Measurements from ENCODE around the gene FLOT2.
A peak's percentile ranks its signal among the peaks of the same experiment; 100 is the strongest.
"Not testable (repeated sequence)": the region's sequence is repeated elsewhere in the genome, so short reads cannot be mapped to it uniquely, and the experiment has no call there.

The FLOT2 gene, protein sequence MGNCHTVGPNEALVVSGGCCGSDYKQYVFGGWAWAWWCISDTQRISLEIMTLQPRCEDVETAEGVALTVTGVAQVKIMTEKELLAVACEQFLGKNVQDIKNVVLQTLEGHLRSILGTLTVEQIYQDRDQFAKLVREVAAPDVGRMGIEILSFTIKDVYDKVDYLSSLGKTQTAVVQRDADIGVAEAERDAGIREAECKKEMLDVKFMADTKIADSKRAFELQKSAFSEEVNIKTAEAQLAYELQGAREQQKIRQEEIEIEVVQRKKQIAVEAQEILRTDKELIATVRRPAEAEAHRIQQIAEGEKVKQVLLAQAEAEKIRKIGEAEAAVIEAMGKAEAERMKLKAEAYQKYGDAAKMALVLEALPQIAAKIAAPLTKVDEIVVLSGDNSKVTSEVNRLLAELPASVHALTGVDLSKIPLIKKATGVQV

DNA sequence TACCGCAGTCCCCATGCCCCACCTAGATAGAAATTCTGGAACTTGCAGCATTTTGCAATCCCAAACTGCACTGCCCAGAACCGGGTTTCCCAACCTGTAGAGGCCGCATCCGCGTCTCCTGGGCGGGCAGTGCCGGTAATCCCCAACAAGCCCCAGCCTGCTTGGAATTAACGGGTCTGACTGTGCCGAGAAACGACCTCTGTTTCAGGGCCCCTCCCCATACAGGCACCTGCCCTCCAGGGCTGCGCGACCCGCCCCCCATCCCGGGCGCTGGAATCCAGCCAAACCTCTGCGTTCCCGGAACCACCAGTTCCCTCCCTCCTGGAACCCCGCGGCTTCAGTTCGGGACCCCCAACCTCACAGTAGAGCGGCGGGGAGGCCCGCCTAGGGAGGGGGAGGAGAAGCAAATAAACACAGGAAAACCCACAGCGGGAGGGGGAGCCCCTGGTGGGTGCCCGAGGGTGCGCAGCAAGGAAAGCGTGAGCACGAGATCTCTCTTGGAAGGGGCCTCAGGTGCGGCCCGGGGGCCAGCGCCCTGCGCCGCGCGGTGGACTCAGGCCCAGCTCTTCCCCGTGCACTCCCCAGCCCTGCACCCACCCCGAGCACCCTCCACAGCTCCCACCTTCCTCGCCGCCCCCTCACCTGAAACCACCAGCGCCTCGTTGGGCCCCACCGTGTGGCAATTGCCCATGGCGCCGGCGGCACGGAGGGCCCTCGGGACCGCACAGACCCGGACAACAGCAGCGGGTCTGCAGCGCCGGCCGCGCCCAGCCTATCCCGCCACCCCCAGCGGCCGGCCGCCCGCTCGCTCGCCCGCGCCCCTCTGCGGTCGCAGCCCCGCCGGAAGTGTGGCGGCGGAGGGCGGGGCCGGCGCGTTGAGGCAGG, at the start of gene FLOT2:
Gene FLOT2 (minus strand): TSS at position 850 of the 885 bp plus-strand sequence. CDS start 159 bp downstream, at position 691.
- peak; percentile 38 for DNase-seq (ENCODE audit: low read depth)

- DNase-seq (ENCODE audit: low read depth) = no peak
These were observed 48.7 kb upstream of the FLOT2 start for GRCh38 chr17:28946239-28946638.

DNA sequence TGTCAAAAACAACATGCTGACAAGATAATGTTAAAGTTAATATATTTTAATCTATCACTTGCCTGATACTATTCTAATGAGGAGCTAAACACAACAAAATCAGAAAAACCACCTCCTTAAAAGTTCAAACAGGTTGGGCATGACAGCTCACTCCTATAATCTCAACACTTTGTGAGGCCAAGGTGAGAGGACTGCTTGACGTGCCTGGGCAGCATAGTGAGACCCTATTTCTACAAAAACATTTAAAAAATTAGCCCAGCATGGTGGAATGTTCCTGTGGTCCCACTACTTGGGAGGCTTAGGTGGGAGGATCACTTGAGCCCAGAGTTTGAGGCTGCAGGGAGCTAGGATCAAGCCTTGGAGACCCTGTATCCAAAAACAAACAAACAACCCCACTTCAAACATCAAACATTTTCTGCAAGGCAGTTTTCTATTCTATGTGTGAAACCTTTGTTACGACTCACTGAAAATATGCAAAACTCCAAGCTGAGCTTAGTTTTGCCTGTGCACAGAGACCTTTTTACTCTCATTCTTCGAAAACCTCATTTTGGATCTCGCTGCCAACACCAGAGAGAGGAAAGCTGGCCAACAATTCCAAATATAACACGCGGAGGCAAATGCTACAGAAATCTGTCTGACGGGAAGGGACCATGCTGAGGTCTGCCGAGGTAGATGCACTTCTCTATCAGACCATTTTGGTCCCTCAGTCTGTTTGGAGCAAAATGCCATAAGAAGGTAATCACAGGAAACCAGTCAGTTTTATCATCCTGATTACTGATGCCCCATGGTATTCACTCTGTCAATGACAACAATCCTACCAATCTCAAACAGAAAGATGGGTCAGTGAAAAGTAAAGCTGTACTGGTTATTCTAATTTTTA, 47.6 kb upstream of the FLOT2 start:
- DNase-seq (ENCODE audit: low read depth) = no peak

- no peak for DNase-seq (ENCODE audit: low read depth)
These were observed 46.8 kb upstream of the FLOT2 start for GRCh38 chr17:28944343-28944742.

DNA sequence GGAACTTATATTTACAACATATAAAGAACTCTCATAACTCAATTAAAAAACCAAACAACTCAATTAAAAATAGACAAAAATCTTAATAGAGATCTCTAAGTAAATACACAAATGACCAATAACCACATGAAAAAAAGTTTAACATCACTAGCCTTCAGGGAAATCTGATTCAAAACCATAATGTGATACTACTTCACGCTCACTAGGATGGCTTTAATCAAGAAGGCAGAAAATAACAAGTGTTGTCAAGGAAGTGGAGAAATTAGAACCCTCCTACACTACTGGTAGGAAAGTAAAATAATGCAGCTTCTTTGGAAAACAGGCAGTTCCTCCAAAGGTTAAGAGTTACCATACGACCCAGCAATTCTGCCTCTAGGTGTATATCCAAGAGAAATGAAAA, 45.4 kb upstream of the FLOT2 start:
- DNase-seq (ENCODE audit: low read depth) = no peak

DNA sequence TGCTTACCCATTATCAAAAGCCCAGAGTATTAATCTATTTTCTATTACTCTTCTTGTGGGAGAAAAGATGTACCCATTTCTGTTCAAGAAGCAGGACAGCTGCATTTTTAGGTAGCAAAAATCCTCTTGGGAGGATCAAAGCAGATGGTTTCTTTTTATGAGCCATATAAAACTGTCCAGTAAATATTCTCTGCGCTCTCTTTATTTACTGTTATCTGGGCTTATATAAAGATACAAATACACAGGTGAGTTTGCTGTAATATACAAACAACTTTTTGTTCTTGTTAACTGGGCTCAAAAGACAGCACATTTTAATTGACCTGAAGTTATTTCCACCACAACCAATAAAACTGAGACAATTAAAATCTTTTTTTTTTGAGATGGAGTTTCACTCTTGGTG, 43.7 kb upstream of the FLOT2 start:
- no peak for DNase-seq (ENCODE audit: low read depth)

- no peak for DNase-seq (ENCODE audit: low read depth)
These were observed 43.1 kb upstream of the FLOT2 start for GRCh38 chr17:28940675-28941074.

DNA sequence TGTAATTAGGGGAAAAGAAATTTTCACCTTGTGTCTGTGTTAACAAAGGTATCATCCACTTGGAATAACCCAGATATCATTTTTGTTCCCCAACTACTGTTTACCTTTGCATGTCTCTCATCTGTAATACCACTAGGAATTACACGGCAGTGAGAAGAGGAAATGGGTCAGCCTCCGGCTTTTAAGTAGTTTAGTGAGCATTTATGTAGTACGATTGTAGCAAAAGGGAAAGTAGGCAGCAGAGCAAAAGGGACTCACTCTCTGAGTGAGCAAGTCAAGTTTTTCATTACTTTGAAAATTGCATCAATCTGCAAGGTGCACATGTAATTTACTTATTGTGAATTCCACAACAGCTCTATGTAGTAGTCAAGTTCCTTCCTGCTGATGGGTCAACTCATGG, 42.6 kb upstream of the FLOT2 start:
- no peak for DNase-seq (ENCODE audit: low read depth)

GRCh38 chr17:28938552-28938951, 41.0 kb upstream of the FLOT2 start:
- DNase-seq (ENCODE audit: low read depth) = no peak

DNA sequence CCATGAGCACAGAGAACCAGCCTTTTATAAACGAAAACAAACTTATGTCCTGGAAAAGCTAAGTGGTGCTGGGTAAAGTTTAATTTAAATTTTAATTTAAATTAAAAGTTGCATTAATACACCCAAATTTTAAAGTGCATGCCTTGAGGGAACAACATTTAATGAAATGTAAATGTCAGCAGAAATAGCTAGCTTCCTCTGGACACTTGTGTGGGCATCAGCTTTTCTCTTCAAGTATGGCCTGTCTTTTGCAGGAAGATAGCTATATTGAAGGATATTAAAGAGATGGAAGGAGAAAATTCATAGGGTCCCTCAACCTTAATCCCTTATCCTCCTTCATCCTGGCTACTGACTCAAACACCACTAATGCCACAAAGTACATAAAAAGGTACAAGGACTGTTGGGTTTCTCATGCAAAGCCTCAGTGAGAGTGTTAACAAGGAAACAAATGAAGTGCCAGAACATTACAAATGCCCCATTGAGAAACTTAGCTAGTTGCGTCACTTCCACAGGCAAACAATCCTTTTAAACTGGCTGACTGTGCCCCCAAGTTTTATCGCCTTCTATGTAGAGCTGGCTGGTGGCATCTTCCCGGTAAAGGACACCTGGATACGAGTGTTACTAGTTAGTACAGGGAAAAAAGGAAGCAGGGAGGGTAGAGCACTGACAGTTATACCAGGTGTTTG, 39.7 kb upstream of the FLOT2 start:
- DNase-seq (ENCODE audit: low read depth) = no peak

GRCh38 chr17:28935744-28936460, 38.4 kb upstream of the FLOT2 start:
- no peak for DNase-seq (ENCODE audit: low read depth)

- not testable (repeated sequence) for DNase-seq (ENCODE audit: low read depth)
These were observed 37.0 kb upstream of the FLOT2 start for GRCh38 chr17:28934508-28934907.

GRCh38 chr17:28929787-28930186, 32.3 kb upstream of the FLOT2 start:
- no peak for DNase-seq (ENCODE audit: low read depth)

GRCh38 chr17:28928061-28928460, 30.5 kb upstream of the FLOT2 start:
- no peak for DNase-seq (ENCODE audit: low read depth)

DNA sequence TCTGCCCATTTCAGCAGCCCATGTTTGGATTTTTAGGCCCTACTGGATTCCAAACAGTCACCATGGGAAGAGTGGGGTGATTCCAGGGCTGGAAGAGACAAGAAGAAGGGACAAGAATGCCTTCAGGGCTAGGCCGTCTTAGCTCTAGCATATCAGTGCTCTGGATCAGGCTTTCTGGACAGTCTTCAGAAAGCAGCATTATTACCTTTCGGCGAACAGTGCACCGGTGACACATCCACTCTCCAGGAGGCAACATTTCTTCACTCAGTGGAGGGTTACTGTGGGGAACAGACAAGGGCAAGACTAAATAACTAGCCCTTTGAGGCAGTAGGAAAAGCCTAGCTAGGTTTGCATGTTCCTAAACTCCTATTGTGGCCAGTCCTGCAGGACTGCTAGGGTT, 29.3 kb upstream of the FLOT2 start:
- DNase-seq (ENCODE audit: low read depth) = no peak

GRCh38 chr17:28926366-28926765, 28.8 kb upstream of the FLOT2 start:
- DNase-seq (ENCODE audit: low read depth) = no peak

DNA sequence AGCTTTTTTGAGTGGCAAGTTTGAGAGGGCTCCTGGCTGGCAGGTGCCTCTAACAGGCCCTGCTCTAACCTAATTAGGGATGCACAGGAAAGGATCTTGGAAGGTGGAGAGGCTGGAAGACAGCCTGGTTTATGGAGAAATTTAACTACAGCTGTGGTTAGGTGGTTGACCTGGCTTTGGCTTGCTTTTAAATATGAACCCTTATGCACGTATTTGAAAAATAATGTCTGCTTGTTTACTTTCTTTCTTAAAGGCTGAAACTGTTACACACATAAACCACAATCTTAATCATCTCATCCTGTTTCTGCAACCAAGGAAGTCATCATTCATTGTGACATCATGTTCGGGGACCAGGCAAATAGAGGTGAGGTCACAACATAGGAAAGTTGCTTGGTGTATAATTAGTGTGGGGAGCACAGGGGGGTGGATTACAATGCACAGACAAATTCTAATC, 28.4 kb upstream of the FLOT2 start:
- DNase-seq (ENCODE audit: low read depth) = peak; percentile 39

DNA sequence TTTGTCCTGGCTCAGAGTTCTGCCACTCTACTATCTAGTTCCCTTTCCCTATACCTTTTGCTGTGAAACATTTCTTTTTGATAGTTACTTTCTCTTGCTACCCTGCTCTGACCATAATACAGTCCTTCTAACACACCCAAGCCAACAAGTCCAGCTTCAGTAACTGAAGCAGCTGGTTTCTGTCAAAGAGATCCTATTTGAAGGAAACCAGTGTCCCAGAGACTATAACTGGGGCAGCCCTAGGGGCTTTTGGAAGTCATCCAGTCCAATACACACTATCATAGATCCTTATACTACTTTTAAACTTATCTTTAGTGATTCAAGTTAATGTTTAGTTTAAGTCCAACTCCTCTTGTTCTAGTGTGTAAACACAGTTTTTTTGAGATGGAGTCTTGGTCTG, 22.7 kb upstream of the FLOT2 start:
- DNase-seq (ENCODE audit: low read depth) = no peak

DNA sequence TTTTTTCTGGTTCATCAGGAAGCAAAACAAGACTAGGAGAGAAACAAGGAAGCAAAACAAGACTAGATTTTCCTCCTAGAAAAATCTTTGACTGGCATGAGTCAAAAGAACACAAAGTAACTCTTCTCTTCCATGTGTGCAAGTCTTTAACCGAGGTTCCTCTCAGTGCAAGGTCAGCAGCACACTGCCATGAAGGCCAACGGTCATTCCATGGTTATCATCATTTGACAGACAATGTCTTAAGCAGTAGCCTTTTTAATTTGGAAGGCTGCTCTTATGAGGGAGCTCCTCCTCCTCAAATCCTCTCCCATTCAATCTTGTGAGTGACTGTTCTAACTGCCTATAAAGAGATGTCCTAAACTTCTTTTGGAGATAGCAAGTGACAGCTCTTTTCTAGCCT, 20.8 kb upstream of the FLOT2 start:
- no peak for DNase-seq (ENCODE audit: low read depth)

DNA sequence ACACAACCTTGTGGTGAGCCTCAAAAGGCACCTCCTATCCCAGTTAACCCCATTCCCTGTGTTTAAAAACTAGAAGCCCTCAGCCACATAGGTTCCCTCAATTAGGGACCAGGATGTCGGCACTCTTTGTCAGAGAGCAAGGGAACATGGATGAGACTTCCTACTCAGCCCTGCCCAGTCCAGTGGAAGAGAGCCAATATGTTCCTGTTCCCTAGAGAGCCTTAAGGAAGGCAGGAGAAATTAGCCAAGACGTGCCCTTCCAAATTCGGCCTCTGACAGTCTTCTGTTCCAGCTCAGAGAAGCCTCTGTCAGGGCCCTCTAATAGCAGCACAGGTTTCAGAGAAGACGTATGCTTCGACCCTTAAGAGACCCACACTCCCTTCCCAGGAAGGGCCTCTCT, 19.9 kb upstream of the FLOT2 start:
- DNase-seq (ENCODE audit: low read depth) = no peak

DNA sequence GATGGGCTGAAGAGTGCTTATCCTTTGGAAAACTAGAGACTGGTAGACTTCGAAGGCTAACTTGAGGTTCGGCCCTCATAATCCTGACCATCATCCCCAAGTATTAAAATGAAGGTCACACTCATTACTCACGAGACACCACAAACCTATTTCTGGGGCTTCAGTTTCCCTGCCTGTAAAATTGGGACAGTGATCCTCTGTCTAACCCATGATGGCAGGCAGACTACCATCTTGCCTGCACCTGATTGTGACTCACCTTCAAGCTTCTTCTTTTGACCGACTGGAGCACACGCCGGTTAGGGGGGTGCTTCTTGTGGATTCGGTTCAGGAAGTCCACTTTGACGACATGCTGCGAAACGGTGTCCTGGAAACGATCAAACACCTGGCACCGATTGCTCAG, 19.5 kb upstream of the FLOT2 start:
- DNase-seq (ENCODE audit: low read depth) = no peak

Measured in stimulated activated CD4-positive, alpha-beta T cell treated with anti-CD3 and anti-CD28 coated beads, Interleukin-2, amount 100 ng/mL, for 4 hours (primary cell).